WTC11 (cell line): ENCODE measurements around the gene TTC28.

Source experiments
- CTCF ChIP-seq: fragments of 200-600 bp; IDR thresholded peaks from 2 replicates; pipeline ENCODE4 v1.8.0; 2022; ENCODE audit warnings: antibody characterized with exemption
- E2F1 ChIP-seq: sonication (generic); formaldehyde crosslinking; IDR thresholded peaks from 2 replicates; pipeline ENCODE4 v1.8.0; 2022; ENCODE audit warnings: mild to moderate bottlenecking, missing genetic modification reagents
- MAX ChIP-seq: sonication (generic); formaldehyde crosslinking; IDR thresholded peaks from 2 replicates; pipeline ENCODE4 v1.8.0; 2022; ENCODE audit warnings: mild to moderate bottlenecking, missing genetic modification reagents
- ZNF232 ChIP-seq: sonication (generic); formaldehyde crosslinking; IDR thresholded peaks from 2 replicates; pipeline ENCODE4 v1.8.0; 2022; ENCODE audit warnings: mild to moderate bottlenecking, missing genetic modification reagents

GRCh38 chr22:28402539-28402938 lies 277.1 kb downstream of the TTC28 start:
- TF ChIP-seq E2F1 (CRISPR knock-in tag) = no peak
- no peak for TF ChIP-seq CTCF
- no peak for TF ChIP-seq ZNF232 (CRISPR knock-in tag)
- no peak for TF ChIP-seq MAX (CRISPR knock-in tag)
